Liver (tissue), 9 donors: ENCODE results near the gene LMCD1. TPM values are rescaled to one million over a fixed set of nuclear protein-coding genes. Genes with fewer than 3 reads are reported as not detected.

ENCODE experiments used
- DNase-seq: peaks from one replicate; pipeline ENCODE4 v3.0.0-alpha.2; 2017; ENCODE audit warnings: low spot score
- H3K27ac ChIP-seq, 2 donors: one replicate each; pipeline ENCODE4 v1.7.0; 2013; ENCODE audit warnings: inconsistent platforms in 2 of 2, low read length in 2 of 2, control low read depth in 1 of 2, low read depth in 1 of 2, mild to moderate bottlenecking in 1 of 2
- H3K27me3 ChIP-seq, 4 donors: one replicate each; pipeline versions ENCODE4 v1.6.1 to v1.7.0; 2013; ENCODE audit warnings: low read length in 3 of 4, inconsistent platforms in 1 of 4, mild to moderate bottlenecking in 1 of 4, moderate library complexity in 1 of 4; ENCODE audit not compliant: control insufficient read depth in 4 of 4, insufficient read depth in 4 of 4
- H3K36me3 ChIP-seq, 4 donors: one replicate each; pipeline versions ENCODE4 v1.6.1 to v1.7.0; 2013; ENCODE audit warnings: low read length in 3 of 4, mild to moderate bottlenecking in 3 of 4, low read depth in 1 of 4, moderate library complexity in 1 of 4; ENCODE audit not compliant: control insufficient read depth in 4 of 4, insufficient read depth in 3 of 4
- H3K4me1 ChIP-seq, 4 donors: one replicate each; pipeline versions ENCODE4 v1.6.1 to v1.7.0; 2013; ENCODE audit warnings: low read length in 3 of 4, mild to moderate bottlenecking in 3 of 4, moderate library complexity in 1 of 4; ENCODE audit not compliant: control insufficient read depth in 4 of 4, insufficient read depth in 4 of 4
- H3K4me3 ChIP-seq, 3 donors: one replicate each; pipeline versions ENCODE4 v1.6.1 to v1.7.0; 2013; ENCODE audit warnings: low read length in 3 of 3, control low read depth in 1 of 3, low read depth in 1 of 3, mild to moderate bottlenecking in 1 of 3
- H3K9ac ChIP-seq, 2 donors: one replicate each; pipeline ENCODE4 v1.7.0; 2013; ENCODE audit warnings: low read length in 2 of 2, mild to moderate bottlenecking in 2 of 2, moderate library complexity in 2 of 2, control low read depth in 1 of 2, low read depth in 1 of 2
- H3K9me3 ChIP-seq, 4 donors: one replicate each; pipeline versions ENCODE4 v1.6.1 to v1.7.0; 2013; ENCODE audit warnings: low read length in 3 of 4; ENCODE audit not compliant: control insufficient read depth in 4 of 4
- ATF3 ChIP-seq: IDR thresholded peaks from 2 replicates; pipeline ENCODE4 v1.6.1; 2016; ENCODE audit warnings: antibody characterized with exemption
- CTCF ChIP-seq: fragments of 150-350 bp; IDR thresholded peaks from 2 replicates; pipeline ENCODE4 v1.5.1; 2017; ENCODE audit warnings: improper control_type of control experiment, low read depth, low read length; ENCODE audit not compliant: missing input control
- EGR1 ChIP-seq, 2 donors: IDR thresholded peaks; 2 replicates each; pipeline ENCODE4 v1.6.1; 2016 to 2018; ENCODE audit warnings: antibody characterized with exemption in 2 of 2, low read depth in 2 of 2
- FOXA1 ChIP-seq: IDR thresholded peaks from 2 replicates; pipeline ENCODE4 v1.6.1; 2016; ENCODE audit warnings: antibody characterized with exemption
- FOXA2 ChIP-seq: IDR thresholded peaks from 2 replicates; pipeline ENCODE4 v1.6.1; 2016; ENCODE audit warnings: antibody characterized with exemption
- GABPA ChIP-seq, 2 donors: IDR thresholded peaks in 1 of 2; conservative IDR thresholded peaks in 1 of 2; 2 replicates each; pipeline ENCODE4 v1.6.1; 2016; ENCODE audit warnings: antibody characterized with exemption in 2 of 2, mild to moderate bottlenecking in 1 of 2, moderate library complexity in 1 of 2
- HNF4A ChIP-seq, 2 donors: conservative IDR thresholded peaks; 2 replicates each; pipeline ENCODE4 v1.6.1; 2016; ENCODE audit warnings: antibody characterized with exemption in 2 of 2, mild to moderate bottlenecking in 2 of 2
- HNF4G ChIP-seq: IDR thresholded peaks from 2 replicates; pipeline ENCODE4 v1.6.1; 2016; ENCODE audit warnings: antibody characterized with exemption
- JUND ChIP-seq, 2 donors: IDR thresholded peaks; 2 replicates each; pipeline ENCODE4 v1.6.1; 2016; ENCODE audit warnings: antibody characterized with exemption in 2 of 2
- MAX ChIP-seq: IDR thresholded peaks from 2 replicates; pipeline ENCODE4 v1.6.1; 2016; ENCODE audit warnings: antibody characterized with exemption
- NR2F2 ChIP-seq: IDR thresholded peaks from 2 replicates; pipeline ENCODE4 v1.6.1; 2016; ENCODE audit warnings: antibody characterized with exemption
- RAD21 ChIP-seq, 2 donors: IDR thresholded peaks; 2 replicates each; pipeline ENCODE4 v1.6.1; 2016; ENCODE audit warnings: antibody characterized with exemption in 2 of 2, mild to moderate bottlenecking in 2 of 2
- REST ChIP-seq: IDR thresholded peaks from 2 replicates; pipeline ENCODE4 v1.6.1; 2016; ENCODE audit warnings: antibody characterized with exemption, mild to moderate bottlenecking
- RXRA ChIP-seq, 2 donors: IDR thresholded peaks; 2 replicates each; pipeline ENCODE4 v1.6.1; 2017 to 2018; ENCODE audit warnings: antibody characterized with exemption in 2 of 2, mild to moderate bottlenecking in 1 of 2
- SP1 ChIP-seq: IDR thresholded peaks from 2 replicates; pipeline ENCODE4 v1.6.1; 2018; ENCODE audit warnings: antibody characterized with exemption, mild to moderate bottlenecking
- TAF1 ChIP-seq: conservative IDR thresholded peaks from 2 replicates; pipeline ENCODE4 v1.6.1; 2016; ENCODE audit warnings: antibody characterized with exemption, mild to moderate bottlenecking
- YY1 ChIP-seq: IDR thresholded peaks from 2 replicates; pipeline ENCODE4 v1.6.1; 2016; ENCODE audit warnings: antibody characterized with exemption, mild to moderate bottlenecking
- ZBTB33 ChIP-seq: IDR thresholded peaks from 2 replicates; pipeline ENCODE4 v1.6.1; 2016; ENCODE audit warnings: antibody characterized with exemption
- WGBS: extraction: QIAGEN DNeasy Blood & Tissue Kit; methylation state at CpG from one replicate; pipeline ENCODE4 v1.1.7; 2013; 5-methylcytosine and 5-hydroxymethylcytosine counted together
- polyA plus RNA-seq, 2 donors: library from polyadenylated mRNA; stranded (reverse) in 1 of 2; unstranded in 1 of 2; fragments of 200-250 nt in 1 of 2; fragments of >200 nt in 1 of 2; fragmentation: Nextera tagmentation in 1 of 2; extraction: Ambion mirVana in 1 of 2; gene quantifications; one replicate each; pipeline versions ENCODE4 v1.2.1 to v1.2.3, GENCODE V29; 2013 to 2015
- total RNA-seq, 2 donors: library from RNA; depleted of rRNA; stranded (reverse); fragments of >200 nt; gene quantifications; one replicate each; pipeline ENCODE4 v1.2.3, GENCODE V29; 2014
- donor health status: healthy.
- donor health status: healthy.
- donor health status: healthy.
- donor health status: healthy.
- donor health status: healthy.

The LMCD1 gene
- total and polyA plus RNA-seq, 4 donors: 3.1 to 8.3 (median 6.0) TPM

GRCh38 chr3:8536096-8537056 lies 34.8 kb downstream of the LMCD1 start:
- WGBS: 93% methylated on average over 8 of the region's 8 CpGs
- DNase-seq: no peak
- Histone ChIP-seq H3K27me3 (no peaks in the 10 kb centered on the region), H3K4me1 (peaks cover 3 to 19% (median 15%) of the 10 kb centered on the region in 4 donors), H3K27ac (no peak overlapping the region), H3K9me3 (no peaks in the 10 kb centered on the region), H3K4me3 (no peak overlapping the region), H3K36me3 (no peaks in the 10 kb centered on the region), H3K9ac (no peak overlapping the region)
- TF ChIP-seq GABPA (IDR thresholded peaks at IDR 0.05 in 1 of 2, conservative IDR thresholded peaks at IDR 0.05 in 1 of 2): no peak
- TF ChIP-seq SP1: no peak
- TF ChIP-seq EGR1 (IDR thresholded peaks at IDR 0.05; ENCODE audit: low read depth in 2 of 2): no peak
- TF ChIP-seq TAF1: no peak
- no peak for TF ChIP-seq HNF4G
- TF ChIP-seq ZBTB33: no peak
- no peak for TF ChIP-seq JUND (IDR thresholded peaks at IDR 0.05)
- no peak for TF ChIP-seq FOXA1
- TF ChIP-seq FOXA2: no peak
- TF ChIP-seq REST: no peak
- TF ChIP-seq RAD21 (IDR thresholded peaks at IDR 0.05): no peak
- no peak for TF ChIP-seq HNF4A (conservative IDR thresholded peaks at IDR 0.05)
- TF ChIP-seq ATF3: no peak
- no peak for TF ChIP-seq MAX
- no peak for TF ChIP-seq RXRA (IDR thresholded peaks at IDR 0.05)
- TF ChIP-seq NR2F2: no peak
- no peak for TF ChIP-seq CTCF
- no peak for TF ChIP-seq YY1
